Ishikawa (cell line): ENCODE measurements around the gene EIF4H.

Experiments used
- CEBPB ChIP-seq: IDR thresholded peaks from 2 replicates; pipeline ENCODE4 v1.6.1; 2012
- CREB1 ChIP-seq: IDR thresholded peaks from 2 replicates; pipeline ENCODE4 v1.6.1; 2012; ENCODE audit warnings: low read depth
- EP300 ChIP-seq: IDR thresholded peaks from 2 replicates; pipeline ENCODE4 v1.6.1; 2012; ENCODE audit warnings: borderline replicate concordance
- NFIC ChIP-seq: IDR thresholded peaks from 2 replicates; pipeline ENCODE4 v1.6.1; 2012
- TAF1 ChIP-seq: IDR thresholded peaks from 2 replicates; pipeline ENCODE4 v1.6.1; 2012; ENCODE audit warnings: low read depth, mild to moderate bottlenecking
- USF1 ChIP-seq: IDR thresholded peaks from 2 replicates; pipeline ENCODE4 v1.6.1; 2012
- TF ChIP-seq, protein P1 (sequence below): IDR thresholded peaks from 2 replicates; pipeline ENCODE4 v1.6.1; 2012

DNA sequence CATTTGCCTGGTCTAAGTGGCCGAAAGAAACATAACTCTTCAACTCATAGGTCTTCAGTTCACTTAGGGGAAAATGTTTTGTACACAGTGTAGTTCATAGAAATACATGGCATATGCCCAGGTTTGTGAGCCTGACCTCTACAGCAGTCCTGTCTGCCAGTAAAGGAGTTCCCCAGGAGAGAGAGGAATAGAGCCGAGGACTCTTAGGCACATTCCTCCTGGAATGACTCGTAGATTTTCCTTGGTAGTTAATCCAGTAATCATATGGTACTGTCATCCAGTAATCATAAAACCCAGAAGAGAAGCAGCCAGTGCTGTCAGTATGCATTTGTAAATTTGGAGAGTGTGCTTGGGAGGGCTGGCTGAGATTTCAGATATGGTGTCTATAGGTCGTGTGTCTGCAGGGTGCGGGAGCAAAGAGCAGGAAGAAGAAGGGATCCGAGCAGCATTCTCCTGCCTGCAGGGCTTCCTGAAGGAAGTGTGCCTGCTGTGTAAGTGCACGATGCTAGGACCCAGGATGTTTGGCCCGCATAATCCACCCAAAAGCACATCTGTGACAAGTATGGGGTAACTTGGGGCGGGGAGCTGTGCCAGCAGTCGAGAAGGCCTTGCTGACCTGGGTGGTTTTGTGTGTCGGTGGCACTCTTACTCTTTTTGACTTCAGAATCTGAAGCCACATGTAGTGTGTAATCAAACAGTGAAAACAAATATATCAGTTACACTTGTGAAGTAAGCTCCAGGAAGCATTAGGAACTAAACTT lies 13.9 kb downstream of the EIF4H start:
- TF ChIP-seq, protein P1, sequence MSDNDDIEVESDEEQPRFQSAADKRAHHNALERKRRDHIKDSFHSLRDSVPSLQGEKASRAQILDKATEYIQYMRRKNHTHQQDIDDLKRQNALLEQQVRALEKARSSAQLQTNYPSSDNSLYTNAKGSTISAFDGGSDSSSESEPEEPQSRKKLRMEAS = no peak
- TF ChIP-seq CEBPB = no peak
- TF ChIP-seq EP300 = no peak
- no peak for TF ChIP-seq USF1
- TF ChIP-seq CREB1 = no peak
- TF ChIP-seq NFIC = no peak
- TF ChIP-seq TAF1 = no peak
